ENCODE data around the gene ATE1. TPM values are rescaled to one million over a fixed set of nuclear protein-coding genes. Genes with fewer than 3 reads are reported as not detected.
"Not testable (repeated sequence)": the region's sequence is repeated elsewhere in the genome, so short reads cannot be mapped to it uniquely, and the experiment has no call there.

Gene ATE1
- total and polyA plus RNA-seq, 4 donors = 4.2 to 47.8 (median 13.2) TPM

- no peaks in the 10 kb centered on the region for H3K36me3 ChIP-seq (ENCODE audit: control insufficient read depth in 4 of 4, insufficient read depth in 4 of 4, low read length in 4 of 4)
- DNase-seq = no peak
- H3K27ac ChIP-seq (ENCODE audit: low read depth in 1 of 2, low read length in 1 of 2) = no peak overlapping the region
- H3K27me3 ChIP-seq (ENCODE audit: control insufficient read depth in 3 of 3, insufficient read depth in 3 of 3, low read length in 2 of 3) = peaks cover 0 to 3% (median 0%) of the 10 kb centered on the region in 3 donors
- no peak overlapping the region for H3K4me3 ChIP-seq
- 45 to 61% methylated on average over 15 of the region's 15 CpGs for WGBS, 2 donors
- H3K9ac ChIP-seq (ENCODE audit: insufficient read depth in 1 of 2, low read length in 2 of 2) = no peak overlapping the region
- TF ChIP-seq CTCF (IDR thresholded peaks at IDR 0.05; ENCODE audit: control extremely low read depth, extremely low read depth) = no peak
- H3K9me3 ChIP-seq (ENCODE audit: control insufficient read depth in 4 of 4, insufficient read depth in 3 of 4, low read length in 3 of 4) = peaks cover 0 to 8% (median 0%) of the 10 kb centered on the region in 4 donors
- ATAC-seq (ENCODE audit: insufficient read depth, low FRiP score) = no peak
- H3K4me1 ChIP-seq (ENCODE audit: control insufficient read depth in 5 of 5, insufficient read depth in 5 of 5, low read length in 5 of 5) = no peaks in the 10 kb centered on the region
Measured at GRCh38 chr10:121708728-121709674, 218.8 kb downstream of the ATE1 start.

GRCh38 chr10:121702351-121703320, 225.2 kb downstream of the ATE1 start:
- Histone ChIP-seq H3K27ac (ENCODE audit: low read depth in 1 of 2, low read length in 1 of 2) (no peak overlapping the region), H3K36me3 (ENCODE audit: control insufficient read depth in 4 of 4, insufficient read depth in 4 of 4, low read length in 4 of 4) (no peaks in the 10 kb centered on the region), H3K9me3 (ENCODE audit: control insufficient read depth in 4 of 4, insufficient read depth in 3 of 4, low read length in 3 of 4) (peaks cover 0 to 5% (median under 1%) of the 10 kb centered on the region in 4 donors), H3K4me1 (ENCODE audit: control insufficient read depth in 5 of 5, insufficient read depth in 5 of 5, low read length in 5 of 5) (no peaks in the 10 kb centered on the region), H3K27me3 (ENCODE audit: control insufficient read depth in 3 of 3, insufficient read depth in 3 of 3, low read length in 2 of 3) (peaks cover 0 to 3% (median 0%) of the 10 kb centered on the region in 3 donors), H3K4me3 (no peak overlapping the region), H3K9ac (ENCODE audit: insufficient read depth in 1 of 2, low read length in 2 of 2) (no peak overlapping the region)
- ATAC-seq (ENCODE audit: insufficient read depth, low FRiP score) (no peak), DNase-seq (no peak)
- no peak for TF ChIP-seq CTCF (IDR thresholded peaks at IDR 0.05; ENCODE audit: control extremely low read depth, extremely low read depth)
- WGBS, 2 donors = 70 to 74% methylated on average over 13 of the region's 13 CpGs

GRCh38 chr10:121700416-121700815, 227.4 kb downstream of the ATE1 start:
- 87 to 93% methylated on average over 1 of the region's 1 CpG for WGBS, 2 donors
- DNase-seq (no peak), ATAC-seq (ENCODE audit: insufficient read depth, low FRiP score) (no peak)
- no peaks in the 10 kb centered on the region for H3K36me3 ChIP-seq (ENCODE audit: control insufficient read depth in 4 of 4, insufficient read depth in 4 of 4, low read length in 4 of 4)
- no peaks in the 10 kb centered on the region for H3K4me1 ChIP-seq (ENCODE audit: control insufficient read depth in 5 of 5, insufficient read depth in 5 of 5, low read length in 5 of 5)
- peaks cover 0 to 4% (median under 1%) of the 10 kb centered on the region in 4 donors for H3K9me3 ChIP-seq (ENCODE audit: control insufficient read depth in 4 of 4, insufficient read depth in 3 of 4, low read length in 3 of 4)
- no peak for TF ChIP-seq CTCF (IDR thresholded peaks at IDR 0.05; ENCODE audit: control extremely low read depth, extremely low read depth)
- H3K4me3 ChIP-seq = no peak overlapping the region
- no peaks in the 10 kb centered on the region for H3K27me3 ChIP-seq (ENCODE audit: control insufficient read depth in 3 of 3, insufficient read depth in 3 of 3, low read length in 2 of 3)
- H3K27ac ChIP-seq (ENCODE audit: low read depth in 1 of 2, low read length in 1 of 2) = no peak overlapping the region
- H3K9ac ChIP-seq (ENCODE audit: insufficient read depth in 1 of 2, low read length in 2 of 2) = no peak overlapping the region

- not testable (repeated sequence) for H3K27ac ChIP-seq (ENCODE audit: low read depth in 1 of 2, low read length in 1 of 2); H3K4me3 ChIP-seq; DNase-seq; H3K4me1 ChIP-seq (ENCODE audit: control insufficient read depth in 5 of 5, insufficient read depth in 5 of 5, low read length in 5 of 5); H3K9ac ChIP-seq (ENCODE audit: insufficient read depth in 1 of 2, low read length in 2 of 2); H3K27me3 ChIP-seq (ENCODE audit: control insufficient read depth in 3 of 3, insufficient read depth in 3 of 3, low read length in 2 of 3); H3K36me3 ChIP-seq (ENCODE audit: control insufficient read depth in 4 of 4, insufficient read depth in 4 of 4, low read length in 4 of 4); H3K9me3 ChIP-seq (ENCODE audit: control insufficient read depth in 4 of 4, insufficient read depth in 3 of 4, low read length in 3 of 4); ATAC-seq (ENCODE audit: insufficient read depth, low FRiP score)
- 87 to 96% methylated on average over 3 of the region's 3 CpGs for WGBS, 2 donors
Measured at GRCh38 chr10:121699703-121700102, 228.1 kb downstream of the ATE1 start.
